Duodenal mucosa (tissue), 2 donors: ENCODE data around the gene LRRC36.

ENCODE experiments used
- H3K27ac ChIP-seq: one replicate; pipeline ENCODE4 v1.7.0; 2013; ENCODE audit warnings: low read depth, low read length
- H3K27me3 ChIP-seq, 2 donors: one replicate each; pipeline ENCODE4 v1.7.0; 2013; ENCODE audit warnings: low read length in 2 of 2, control low read depth in 1 of 2; ENCODE audit not compliant: insufficient read depth in 2 of 2, control insufficient read depth in 1 of 2
- H3K36me3 ChIP-seq, 2 donors: one replicate each; pipeline ENCODE4 v1.7.0; 2013; ENCODE audit warnings: low read length in 2 of 2, control low read depth in 1 of 2; ENCODE audit not compliant: insufficient read depth in 2 of 2, control insufficient read depth in 1 of 2
- H3K4me1 ChIP-seq, 2 donors: one replicate each; pipeline ENCODE4 v1.7.0; 2013; ENCODE audit warnings: low read length in 2 of 2, control low read depth in 1 of 2; ENCODE audit not compliant: insufficient read depth in 2 of 2, control insufficient read depth in 1 of 2
- H3K4me3 ChIP-seq, 2 donors: one replicate each; pipeline ENCODE4 v1.7.0; 2013; ENCODE audit warnings: low read length in 2 of 2, low read depth in 1 of 2
- H3K9ac ChIP-seq, 2 donors: one replicate each; pipeline ENCODE4 v1.7.0; 2013; ENCODE audit warnings: low read length in 2 of 2, low read depth in 1 of 2
- H3K9me3 ChIP-seq, 2 donors: one replicate each; pipeline ENCODE4 v1.7.0; 2013; ENCODE audit warnings: low read length in 2 of 2, control low read depth in 1 of 2; ENCODE audit not compliant: control insufficient read depth in 1 of 2

LRRC36 gene, protein sequence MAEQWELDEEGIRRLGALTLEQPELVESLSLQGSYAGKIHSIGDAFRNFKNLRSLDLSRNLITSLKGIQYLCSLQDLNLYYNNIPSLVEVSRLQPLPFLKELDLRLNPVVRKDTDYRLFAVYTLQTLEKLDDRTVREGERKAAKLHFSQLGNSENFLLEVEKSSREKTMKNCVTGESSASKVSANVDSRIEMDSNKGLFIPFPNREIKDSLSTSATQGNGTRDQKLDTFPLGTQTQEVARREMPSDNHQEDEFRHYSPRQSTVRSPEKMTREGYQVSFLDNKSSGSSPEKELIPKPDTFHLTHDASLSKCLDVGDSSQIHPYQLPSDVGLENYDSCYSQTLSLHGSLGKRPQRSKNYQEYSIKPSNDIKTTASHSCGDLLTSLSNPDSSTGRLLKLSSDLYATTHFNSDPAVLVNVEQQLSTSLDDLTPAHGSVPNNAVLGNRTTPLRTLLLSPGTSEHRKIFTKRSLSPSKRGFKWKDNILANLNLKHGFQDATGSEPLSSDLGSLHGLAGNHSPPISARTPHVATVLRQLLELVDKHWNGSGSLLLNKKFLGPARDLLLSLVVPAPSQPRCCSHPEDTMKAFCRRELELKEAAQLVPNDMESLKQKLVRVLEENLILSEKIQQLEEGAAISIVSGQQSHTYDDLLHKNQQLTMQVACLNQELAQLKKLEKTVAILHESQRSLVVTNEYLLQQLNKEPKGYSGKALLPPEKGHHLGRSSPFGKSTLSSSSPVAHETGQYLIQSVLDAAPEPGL

DNA sequence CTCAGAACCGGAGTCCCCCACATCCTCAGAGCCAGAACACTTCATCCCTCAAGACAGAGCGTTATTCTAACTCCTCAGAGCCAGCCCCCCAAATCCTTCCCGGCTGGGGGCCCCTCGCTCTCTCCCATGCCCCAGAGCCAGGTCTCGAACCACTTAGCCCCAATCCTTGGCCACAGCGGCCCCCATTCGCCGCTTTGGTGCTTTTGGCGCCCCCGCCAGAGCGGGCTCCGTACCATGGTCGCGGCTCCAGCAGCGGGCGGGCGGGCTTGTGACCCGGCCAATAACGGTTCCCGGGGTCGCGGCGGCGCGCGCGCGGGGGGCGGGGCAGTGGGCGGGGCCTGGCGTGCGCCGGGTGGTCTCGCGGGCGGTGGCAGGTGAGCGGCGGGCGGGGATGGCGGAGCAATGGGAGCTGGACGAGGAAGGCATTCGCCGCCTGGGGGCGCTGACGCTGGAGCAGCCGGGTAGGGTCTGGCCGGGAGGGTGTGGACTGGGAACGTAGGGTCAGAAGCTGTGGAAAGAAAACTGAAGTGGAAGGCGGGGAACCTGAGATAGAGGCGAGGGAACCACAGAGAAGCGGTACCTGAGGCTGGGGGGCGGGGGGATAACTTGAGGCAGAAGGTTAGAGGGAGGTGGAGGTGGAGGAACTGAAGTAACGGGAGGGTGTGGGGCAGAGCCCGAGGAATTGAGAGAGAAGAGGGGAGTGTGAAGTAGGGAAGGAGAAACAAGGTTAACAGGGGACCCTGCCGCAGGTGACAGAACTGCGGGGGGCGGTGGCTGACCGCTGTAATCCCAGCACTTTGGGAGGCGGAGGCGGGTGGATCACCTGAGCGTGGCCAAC is at the start of gene LRRC36, which contains the start of gene KCTD19:
Gene LRRC36, plus strand, starts transcription at position 344 of the 838 bp plus-strand sequence. Its CDS starts 48 bp downstream, at position 392.
Gene KCTD19, minus strand, starts transcription at position 270 of the 838 bp plus-strand sequence. Its CDS starts 34 bp downstream, at position 236.
- Histone ChIP-seq H3K4me3 (peak within 1 kb of the TSS; percentile 61 to 67), H3K9me3 (no peaks in the 10 kb centered on the region), H3K27me3 (peaks cover 3 to 8% of the 10 kb centered on the region in 2 donors), H3K9ac (peak within 1 kb of the TSS; percentile 12 to 59), H3K4me1 (peaks cover 5 to 7% of the 10 kb centered on the region in 2 donors), H3K36me3 (no peaks in the 10 kb centered on the region), H3K27ac (no peak within 1 kb of the TSS)

DNA sequence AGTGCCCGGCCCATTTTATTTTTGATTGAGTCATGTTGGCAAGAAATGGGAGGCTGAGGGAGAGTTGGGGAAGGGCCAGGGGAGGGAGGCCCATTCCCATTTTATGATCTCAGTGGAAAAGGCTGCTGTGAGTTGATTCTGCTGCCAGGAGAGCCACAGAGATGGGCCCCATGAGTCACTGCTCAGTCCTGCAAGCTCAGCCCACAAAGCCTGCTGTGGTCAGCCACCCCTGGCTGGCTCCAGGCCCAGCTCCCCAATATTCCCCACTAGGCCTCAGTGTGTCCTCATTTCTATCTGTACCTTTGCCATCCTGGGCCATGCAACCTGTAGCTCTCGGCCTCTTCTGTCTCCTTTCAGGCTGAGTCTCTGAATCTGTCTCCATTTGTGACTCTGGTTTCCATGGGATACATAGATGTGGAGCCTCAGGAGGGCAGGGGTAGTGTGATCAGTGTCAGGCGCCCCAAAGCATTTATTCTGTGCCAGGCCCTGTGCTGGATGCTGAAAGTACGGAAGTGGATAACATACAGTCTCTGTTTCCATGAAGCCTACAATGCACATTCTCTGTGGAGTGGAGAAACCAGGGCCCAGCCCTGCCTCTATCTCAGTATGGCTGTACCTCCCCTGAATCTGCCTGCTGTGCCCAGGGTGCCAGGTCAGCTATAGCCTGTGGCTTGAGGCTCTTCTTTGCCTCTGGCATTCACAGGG is 49.2 kb upstream of the LRRC36 start:
- H3K27ac ChIP-seq = peak overlapping the region; percentile 20
- H3K9ac ChIP-seq = peak overlapping the region in 1 of 2 donors; percentile 10
- peaks cover 11 to 15% of the 10 kb centered on the region in 2 donors for H3K4me1 ChIP-seq
- peaks cover 0 to 7% of the 10 kb centered on the region in 2 donors for H3K36me3 ChIP-seq
- no peak overlapping the region for H3K4me3 ChIP-seq
- no peaks in the 10 kb centered on the region for H3K9me3 ChIP-seq
- H3K27me3 ChIP-seq = no peaks in the 10 kb centered on the region

DNA sequence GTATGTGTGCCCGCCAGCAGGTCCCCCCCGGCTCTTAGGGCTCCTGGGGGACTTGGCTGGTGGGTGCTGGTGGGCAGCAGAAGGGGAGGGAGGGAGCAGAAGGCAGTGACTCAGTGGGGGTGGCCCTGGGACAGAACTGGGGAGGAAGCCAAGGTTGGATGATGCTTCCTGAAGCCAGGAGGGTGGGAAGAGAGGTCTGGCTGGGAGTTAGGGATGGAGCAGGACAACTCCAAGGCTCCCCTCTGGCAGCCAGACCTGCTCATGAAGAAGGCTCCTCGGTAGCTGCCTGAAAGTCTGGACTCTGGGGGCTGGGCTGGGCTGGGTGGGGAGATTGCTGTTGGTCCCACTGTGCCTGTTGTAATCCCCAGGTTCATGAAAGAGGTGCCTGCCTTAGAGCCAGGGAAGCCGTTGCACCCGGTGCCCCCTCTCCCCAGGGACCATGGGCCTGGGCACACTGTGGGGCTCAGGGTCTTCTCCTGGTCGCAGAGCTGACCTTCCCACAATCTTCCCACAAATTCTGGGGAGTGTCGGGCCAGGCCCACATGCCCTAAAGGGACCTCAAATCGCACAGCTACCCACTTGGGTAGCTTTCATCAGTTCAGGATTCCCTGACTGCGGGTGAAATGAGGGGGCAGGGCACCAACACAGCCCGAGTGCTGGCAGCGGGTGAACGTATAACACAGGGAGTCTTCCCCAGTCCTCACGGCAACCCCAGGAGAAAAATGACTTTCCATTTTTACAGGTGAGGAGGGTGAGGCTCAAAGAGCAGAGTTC is 48.4 kb upstream of the LRRC36 start:
- H3K36me3 ChIP-seq = peaks cover 0 to 7% of the 10 kb centered on the region in 2 donors
- H3K4me3 ChIP-seq = peak overlapping the region; percentile 82 to 84
- H3K9ac ChIP-seq = peak overlapping the region; percentile 68 to 70
- H3K27me3 ChIP-seq = no peaks in the 10 kb centered on the region
- peak overlapping the region; percentile 20 for H3K27ac ChIP-seq
- H3K9me3 ChIP-seq = no peaks in the 10 kb centered on the region
- H3K4me1 ChIP-seq = peaks cover 11 to 15% of the 10 kb centered on the region in 2 donors

GRCh38 chr16:67278773-67279295 is 47.8 kb upstream of the LRRC36 start:
- Histone ChIP-seq H3K9ac (peak overlapping the region; percentile 68 to 70), H3K27me3 (no peaks in the 10 kb centered on the region), H3K4me1 (peaks cover 11 to 15% of the 10 kb centered on the region in 2 donors), H3K9me3 (no peaks in the 10 kb centered on the region), H3K27ac (no peak overlapping the region), H3K36me3 (peaks cover 0 to 7% of the 10 kb centered on the region in 2 donors), H3K4me3 (peak overlapping the region; percentile 82 to 84)

DNA sequence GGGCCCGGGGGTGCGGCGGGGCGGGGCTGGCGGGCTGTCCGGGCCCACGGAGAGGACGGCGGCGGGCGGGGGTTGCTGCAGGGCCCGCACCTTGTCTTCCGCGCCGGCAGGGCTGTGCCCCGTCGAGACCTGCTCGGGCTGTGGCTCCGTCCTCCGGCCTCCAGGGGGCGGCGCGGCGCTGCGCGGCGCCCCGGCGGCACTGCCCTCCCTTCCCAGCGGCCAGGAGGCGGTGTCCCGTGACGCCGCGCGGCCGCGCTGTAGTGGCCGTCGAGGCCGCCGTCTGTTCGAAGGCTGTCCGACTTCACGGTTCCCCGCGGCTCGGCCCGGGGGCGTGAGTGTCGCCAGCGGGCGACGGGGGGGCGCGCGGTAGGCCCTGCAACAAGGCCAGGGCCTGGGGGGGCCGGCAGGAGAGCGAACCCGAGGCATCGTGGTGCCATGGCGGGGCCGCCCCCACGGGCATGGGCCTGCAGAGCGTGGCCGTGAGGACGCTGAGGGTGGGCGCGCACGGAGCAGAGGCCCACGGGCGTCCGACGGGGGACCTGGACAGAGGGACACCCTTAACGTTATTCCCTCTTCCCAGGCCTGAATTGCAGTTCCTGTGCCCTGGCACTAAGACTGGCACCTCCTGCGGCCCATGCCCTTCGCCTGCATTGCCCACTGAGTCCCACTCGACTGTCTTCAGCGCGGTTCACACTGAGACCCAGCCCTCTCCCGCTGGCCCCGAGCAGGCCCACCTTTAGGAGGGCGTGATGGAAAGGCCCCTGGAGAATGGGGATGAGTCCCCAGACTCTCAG is 47.1 kb upstream of the LRRC36 start, which contains the start of gene PLEKHG4:
Gene PLEKHG4, plus strand, starts transcription at position 237 of the 794 bp plus-strand sequence. Its CDS starts 513 bp downstream, at position 750.
- Histone ChIP-seq H3K4me1 (peaks cover 11 to 15% of the 10 kb centered on the region in 2 donors), H3K9ac (peak within 1 kb of the TSS; percentile 68 to 70), H3K27me3 (no peaks in the 10 kb centered on the region), H3K27ac (no peak within 1 kb of the TSS), H3K36me3 (peaks cover 0 to 7% of the 10 kb centered on the region in 2 donors), H3K9me3 (no peaks in the 10 kb centered on the region), H3K4me3 (peak within 1 kb of the TSS; percentile 82 to 84)

GRCh38 chr16:67280090-67281015 is 46.3 kb upstream of the LRRC36 start:
- H3K36me3 ChIP-seq = peaks cover 0 to 6% of the 10 kb centered on the region in 2 donors
- H3K27ac ChIP-seq = no peak overlapping the region
- peaks cover 11 to 15% of the 10 kb centered on the region in 2 donors for H3K4me1 ChIP-seq
- H3K9me3 ChIP-seq = no peaks in the 10 kb centered on the region
- no peak overlapping the region for H3K4me3 ChIP-seq
- no peaks in the 10 kb centered on the region for H3K27me3 ChIP-seq
- H3K9ac ChIP-seq = no peak overlapping the region

GRCh38 chr16:67281536-67282446 is 44.8 kb upstream of the LRRC36 start:
- Histone ChIP-seq H3K36me3 (no peaks in the 10 kb centered on the region), H3K9me3 (no peaks in the 10 kb centered on the region), H3K9ac (no peak overlapping the region), H3K4me1 (peaks cover 11 to 15% of the 10 kb centered on the region in 2 donors), H3K4me3 (no peak overlapping the region), H3K27ac (no peak overlapping the region), H3K27me3 (no peaks in the 10 kb centered on the region)
